ENCODE measurements around the gene TSEN2.

- TF ChIP-seq POLR2A (IDR thresholded peaks at IDR 0.05) (no peak), CTCF (IDR thresholded peaks at IDR 0.05) (no peak), EP300 (IDR thresholded peaks at IDR 0.05) (no peak)
Measured at GRCh38 chr3:12521010-12521409, 36.7 kb downstream of the TSEN2 start.
